Stimulated activated naive CD8-positive, alpha-beta T cell treated with anti-CD3 and anti-CD28 coated beads, Interleukin-15, Interleukin-2, amounts not matched to agents 100 U/mL and 50 U/mL, for 24 hours (primary cell): ENCODE measurements around the gene FKTN.

Experiments
- ATAC-seq: fragments of 150-1000 bp; cut with Tn5 transposase; one replicate; pipeline ENCODE4 v1.10.0; 2021
- DNase-seq: peaks from one replicate; pipeline ENCODE4 v3.0.0; 2021

FKTN gene

GRCh38 chr9:105632807-105633206 lies 74.9 kb downstream of the FKTN start:
- no peak for DNase-seq
- ATAC-seq: no peak

- DNase-seq: no peak
- no peak for ATAC-seq
Measured at GRCh38 chr9:105633411-105633810, 75.5 kb downstream of the FKTN start.

GRCh38 chr9:105636331-105636730 lies 78.4 kb downstream of the FKTN start:
- DNase-seq: no peak
- ATAC-seq: no peak

- no peak for ATAC-seq
- no peak for DNase-seq
Measured at GRCh38 chr9:105637787-105638395, 80.0 kb downstream of the FKTN start.

- DNase-seq: no peak
- ATAC-seq: no peak
Measured at GRCh38 chr9:105639936-105640335, 82.0 kb downstream of the FKTN start.

GRCh38 chr9:105643795-105644194 lies 85.9 kb downstream of the FKTN start:
- DNase-seq: no peak
- no peak for ATAC-seq

GRCh38 chr9:105646879-105647594 lies 89.1 kb downstream of the FKTN start:
- ATAC-seq: no peak
- DNase-seq: no peak

GRCh38 chr9:105647595-105648349 lies 89.8 kb downstream of the FKTN start:
- ATAC-seq: no peak
- no peak for DNase-seq

GRCh38 chr9:105651806-105652205 lies 93.9 kb downstream of the FKTN start:
- ATAC-seq (no peak), DNase-seq (no peak)

- DNase-seq (peak; percentile 39), ATAC-seq (peak; percentile 56)
Measured at GRCh38 chr9:105656131-105656921, 98.4 kb downstream of the FKTN start.

GRCh38 chr9:105658351-105658750 lies 100.4 kb downstream of the FKTN start:
- no peak for ATAC-seq
- DNase-seq: no peak

- no peak for DNase-seq
- ATAC-seq: no peak
Measured at GRCh38 chr9:105661011-105661410, 103.1 kb downstream of the FKTN start.

GRCh38 chr9:105662184-105663104 lies 104.5 kb downstream of the FKTN start, which contains the start of gene TAL2:
TSS of gene TAL2 (plus strand) at chr9:105662457. CDS start at chr9:105662497, 40 bp downstream.
- DNase-seq: no peak
- no peak for ATAC-seq

- ATAC-seq (no peak), DNase-seq (no peak)
Measured at GRCh38 chr9:105663914-105664313, 106.0 kb downstream of the FKTN start.

- ATAC-seq: no peak
- no peak for DNase-seq
Measured at GRCh38 chr9:105667867-105668266, 109.9 kb downstream of the FKTN start.

GRCh38 chr9:105670315-105670714 lies 112.4 kb downstream of the FKTN start:
- ATAC-seq (no peak), DNase-seq (no peak)

GRCh38 chr9:105670775-105671174 lies 112.8 kb downstream of the FKTN start:
- no peak for DNase-seq
- ATAC-seq: no peak

GRCh38 chr9:105672711-105673234 lies 114.8 kb downstream of the FKTN start:
- DNase-seq: no peak
- ATAC-seq: no peak

- no peak for DNase-seq
- no peak for ATAC-seq
Measured at GRCh38 chr9:105673850-105674387, 116.0 kb downstream of the FKTN start.

- ATAC-seq (no peak), DNase-seq (no peak)
Measured at GRCh38 chr9:105676351-105676923, 118.5 kb downstream of the FKTN start.
